ENCODE measurements around the gene AP1M2. TPM values are rescaled to one million over a fixed set of nuclear protein-coding genes. Genes with fewer than 3 reads are reported as not detected.

The AP1M2 gene
- total and polyA plus RNA-seq, 2 donors from 2014 or later, result 74.1 to 232 TPM

DNA sequence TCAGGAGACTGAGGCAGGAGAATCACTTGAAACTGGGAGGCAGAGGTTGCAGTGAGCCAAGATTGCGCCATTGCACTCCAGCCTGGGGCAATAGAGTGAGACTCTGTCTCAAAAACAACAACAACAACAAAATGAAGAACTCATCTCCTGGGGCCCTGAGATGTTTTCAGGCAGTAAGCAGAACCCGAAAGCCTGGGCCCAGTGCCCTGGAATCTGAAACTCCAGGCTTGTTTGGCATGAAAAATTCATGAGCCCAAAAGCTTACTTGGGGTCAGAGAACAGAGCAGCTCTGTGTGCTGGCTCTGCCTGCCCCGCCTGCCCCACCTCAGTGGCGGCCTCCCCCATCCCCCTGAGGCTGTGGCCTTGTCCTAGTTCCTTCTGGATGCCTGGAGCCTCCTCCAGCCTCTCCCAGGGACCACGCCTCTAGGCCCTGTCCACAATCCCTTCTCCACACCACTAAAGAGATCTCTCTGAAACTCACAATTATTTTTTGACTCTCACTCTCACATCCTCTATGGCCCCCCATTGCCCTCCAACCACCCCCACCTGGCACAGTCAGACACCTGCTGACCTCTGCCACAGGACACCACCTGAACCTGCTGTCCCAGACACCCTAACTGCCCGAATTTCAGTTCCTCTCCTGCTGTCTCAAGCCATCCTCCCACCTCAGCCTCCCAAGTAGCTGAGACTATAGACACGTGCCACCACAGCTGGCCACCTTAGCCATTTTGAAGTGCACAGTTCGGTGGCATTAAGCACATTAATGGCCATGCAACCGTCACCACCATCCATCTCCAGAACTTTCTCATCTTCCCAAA is 6.9 kb upstream of the AP1M2 start:
- DNase-seq (peak in 2 of 5 donors; percentile 43 to 82), FAIRE-seq (no peak)
- intact Hi-C loops (cut with DNase I), result no loop called here
- no peaks in the 10 kb centered on the region for H3K27me3 ChIP-seq (ENCODE audit: control insufficient read depth, insufficient read depth, low read length)
- no peaks in the 10 kb centered on the region for H3K36me3 ChIP-seq (ENCODE audit: control insufficient read depth in 2 of 3, insufficient read depth in 3 of 3, low read length in 3 of 3)
- TF ChIP-seq, protein P1, sequence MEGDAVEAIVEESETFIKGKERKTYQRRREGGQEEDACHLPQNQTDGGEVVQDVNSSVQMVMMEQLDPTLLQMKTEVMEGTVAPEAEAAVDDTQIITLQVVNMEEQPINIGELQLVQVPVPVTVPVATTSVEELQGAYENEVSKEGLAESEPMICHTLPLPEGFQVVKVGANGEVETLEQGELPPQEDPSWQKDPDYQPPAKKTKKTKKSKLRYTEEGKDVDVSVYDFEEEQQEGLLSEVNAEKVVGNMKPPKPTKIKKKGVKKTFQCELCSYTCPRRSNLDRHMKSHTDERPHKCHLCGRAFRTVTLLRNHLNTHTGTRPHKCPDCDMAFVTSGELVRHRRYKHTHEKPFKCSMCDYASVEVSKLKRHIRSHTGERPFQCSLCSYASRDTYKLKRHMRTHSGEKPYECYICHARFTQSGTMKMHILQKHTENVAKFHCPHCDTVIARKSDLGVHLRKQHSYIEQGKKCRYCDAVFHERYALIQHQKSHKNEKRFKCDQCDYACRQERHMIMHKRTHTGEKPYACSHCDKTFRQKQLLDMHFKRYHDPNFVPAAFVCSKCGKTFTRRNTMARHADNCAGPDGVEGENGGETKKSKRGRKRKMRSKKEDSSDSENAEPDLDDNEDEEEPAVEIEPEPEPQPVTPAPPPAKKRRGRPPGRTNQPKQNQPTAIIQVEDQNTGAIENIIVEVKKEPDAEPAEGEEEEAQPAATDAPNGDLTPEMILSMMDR (IDR thresholded peaks at IDR 0.05; ENCODE audit: borderline replicate concordance, extremely low read depth, insufficient read depth), result no peak
- H3K9me3 ChIP-seq (ENCODE audit: control insufficient read depth in 2 of 3, insufficient read depth in 1 of 3, low read length in 3 of 3), result no peaks in the 10 kb centered on the region
- peak overlapping the region in 1 of 2 donors; percentile 65 for H3K27ac ChIP-seq (ENCODE audit: low read depth in 2 of 2, low read length in 2 of 2)
- H3K4me1 ChIP-seq (ENCODE audit: control insufficient read depth in 2 of 3, insufficient read depth in 2 of 3, low read depth in 1 of 3, low read length in 3 of 3), result peaks cover 0 to 2% (median 0%) of the 10 kb centered on the region in 3 donors
- no peak overlapping the region for H3K4me3 ChIP-seq (ENCODE audit: low read length in 3 of 3)
- no peak overlapping the region for H3K9ac ChIP-seq (ENCODE audit: low read length in 3 of 3)

DNA sequence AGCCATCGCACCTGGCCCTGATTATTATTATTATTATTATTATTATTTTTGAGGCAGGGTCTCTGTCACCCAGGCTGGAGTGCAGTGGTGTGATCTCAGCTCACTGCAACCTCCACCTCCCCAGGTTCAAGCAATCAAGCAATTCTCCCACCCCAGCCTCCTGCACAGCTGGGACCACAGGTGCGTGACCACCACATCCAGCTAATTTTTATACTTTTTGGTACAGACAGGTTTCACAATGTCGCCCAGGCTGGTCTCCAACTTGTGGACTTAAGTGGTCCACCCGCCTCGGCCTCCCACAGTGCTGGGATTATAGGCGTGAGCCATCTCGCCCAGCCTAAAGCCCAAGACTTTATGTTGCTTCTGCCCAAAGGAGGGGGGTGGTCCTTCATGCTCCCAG is 6.0 kb upstream of the AP1M2 start:
- TF ChIP-seq, protein P1 (IDR thresholded peaks at IDR 0.05; ENCODE audit: borderline replicate concordance, extremely low read depth, insufficient read depth), result no peak
- FAIRE-seq (no peak), DNase-seq (no peak)
- no peaks in the 10 kb centered on the region for H3K36me3 ChIP-seq (ENCODE audit: control insufficient read depth in 2 of 3, insufficient read depth in 3 of 3, low read length in 3 of 3)
- no peak overlapping the region for H3K9ac ChIP-seq (ENCODE audit: low read length in 3 of 3)
- H3K27me3 ChIP-seq (ENCODE audit: control insufficient read depth, insufficient read depth, low read length), result no peaks in the 10 kb centered on the region
- H3K4me1 ChIP-seq (ENCODE audit: control insufficient read depth in 2 of 3, insufficient read depth in 2 of 3, low read depth in 1 of 3, low read length in 3 of 3), result peaks cover 0 to 2% (median 0%) of the 10 kb centered on the region in 3 donors
- H3K27ac ChIP-seq (ENCODE audit: low read depth in 2 of 2, low read length in 2 of 2), result no peak overlapping the region
- H3K9me3 ChIP-seq (ENCODE audit: control insufficient read depth in 2 of 3, insufficient read depth in 1 of 3, low read length in 3 of 3), result no peaks in the 10 kb centered on the region
- intact Hi-C loops (cut with DNase I), result no loop called here
- H3K4me3 ChIP-seq (ENCODE audit: low read length in 3 of 3), result no peak overlapping the region

DNA sequence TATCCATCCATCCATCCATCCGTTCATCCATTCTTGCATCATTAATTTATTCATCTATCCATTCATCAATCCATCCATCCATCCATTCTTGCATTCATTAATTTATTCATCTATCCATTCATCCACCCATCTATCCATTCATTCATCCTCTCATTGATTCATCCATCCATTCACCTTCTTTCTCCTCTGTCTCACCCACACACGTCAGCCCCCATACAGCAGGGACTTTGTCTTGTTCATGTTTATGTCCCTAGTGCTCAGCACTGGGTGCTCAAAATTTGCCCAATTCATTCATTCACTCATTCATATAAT is 683 bp upstream of the AP1M2 start:
- H3K9ac ChIP-seq (ENCODE audit: low read length in 3 of 3), result no peak overlapping the region
- TF ChIP-seq, protein P1 (IDR thresholded peaks at IDR 0.05; ENCODE audit: borderline replicate concordance, extremely low read depth, insufficient read depth), result no peak
- no peaks in the 10 kb centered on the region for H3K4me1 ChIP-seq (ENCODE audit: control insufficient read depth in 2 of 3, insufficient read depth in 2 of 3, low read depth in 1 of 3, low read length in 3 of 3)
- no peak overlapping the region for H3K27ac ChIP-seq (ENCODE audit: low read depth in 2 of 2, low read length in 2 of 2)
- H3K9me3 ChIP-seq (ENCODE audit: control insufficient read depth in 2 of 3, insufficient read depth in 1 of 3, low read length in 3 of 3), result no peaks in the 10 kb centered on the region
- no peak for DNase-seq
- H3K36me3 ChIP-seq (ENCODE audit: control insufficient read depth in 2 of 3, insufficient read depth in 3 of 3, low read length in 3 of 3), result no peaks in the 10 kb centered on the region
- H3K4me3 ChIP-seq (ENCODE audit: low read length in 3 of 3), result no peak overlapping the region
- FAIRE-seq, result no peak
- intact Hi-C loops (cut with DNase I), result no loop called here
- peaks cover 3% of the 10 kb centered on the region for H3K27me3 ChIP-seq (ENCODE audit: control insufficient read depth, insufficient read depth, low read length)
